HEK293 (cell line): ENCODE measurements around the gene KICS2.

Experiments
- CTCF ChIA-PET: fragments of 350-600 bp; formaldehyde crosslinking; extraction: SDS; loops from one replicate; lab custom pipeline; 2021; ENCODE audit warnings: antibody characterized with exemption; lab: Yijun Ruan, JAX
- POLR2A ChIA-PET: fragments of 300-600 bp; formaldehyde crosslinking; extraction: SDS; loops from one replicate; lab custom pipeline; 2020; ENCODE audit warnings: antibody characterized with exemption, inconsistent platforms; lab: Yijun Ruan, JAX
- H3K27ac ChIP-seq: fragments of 200-500 bp; sonication (Bioruptor generic); 2 replicates; pipeline ENCODE4 v1.5.1; 2014; ENCODE audit warnings: low read depth, low read length, control low read depth, inconsistent platforms; ENCODE audit errors: extremely low read depth
- H3K36me3 ChIP-seq, 2 experiments: fragments of 200-500 bp in 1 of 2; sonication (Bioruptor generic) in 1 of 2; 1 replicate in 1 of 2; 2 replicates in 1 of 2; pipeline ENCODE4 v1.5.1; 2014 to 2017; ENCODE audit warnings: inconsistent platforms in 2 of 2, low read length in 2 of 2; ENCODE audit not compliant: control insufficient read depth in 2 of 2, insufficient read depth in 1 of 2
- H3K4me1 ChIP-seq: fragments of 200-500 bp; sonication (Bioruptor generic); 2 replicates; pipeline ENCODE4 v1.5.1; 2014; ENCODE audit warnings: mild to moderate bottlenecking, low read length, inconsistent platforms; ENCODE audit not compliant: control insufficient read depth, insufficient read depth
- H3K4me3 ChIP-seq: 2 replicates; pipeline ENCODE4 v1.5.1; 2011; ENCODE audit warnings: low read depth, mild to moderate bottlenecking, control low read depth, low read length, moderate library complexity
- H3K9me3 ChIP-seq: fragments of 200-500 bp; sonication (Bioruptor generic); 2 replicates; pipeline ENCODE4 v1.5.1; 2014; ENCODE audit warnings: low read depth, low read length, inconsistent platforms; ENCODE audit not compliant: control insufficient read depth, insufficient read depth
- EGR2 ChIP-seq: fragments of 450-650 bp; formaldehyde crosslinking; IDR thresholded peaks from 2 replicates; pipeline ENCODE4 v1.5.1; 2016; ENCODE audit warnings: low read depth, missing biosample characterization, missing genetic modification characterization
- IKZF3 ChIP-seq: fragments of 450-650 bp; IDR thresholded peaks from 2 replicates; pipeline ENCODE4 v1.5.0; 2018; ENCODE audit warnings: missing biosample characterization, mild to moderate bottlenecking, missing genetic modification characterization, moderate library complexity
- KLF9 ChIP-seq: fragments of 450-650 bp; formaldehyde crosslinking; IDR thresholded peaks from 2 replicates; pipeline ENCODE4 v1.5.1; 2016; ENCODE audit warnings: missing biosample characterization, missing genetic modification characterization, low read depth
- PRDM1 ChIP-seq: fragments of 450-650 bp; formaldehyde crosslinking; IDR thresholded peaks from 2 replicates; pipeline ENCODE4; 2016; ENCODE audit warnings: missing biosample characterization, missing genetic modification characterization
- TCF7L2 ChIP-seq: IDR thresholded peaks from 2 replicates; pipeline ENCODE4 v1.6.1; 2011; ENCODE audit warnings: low read depth, mild to moderate bottlenecking, inconsistent platforms, low read length, moderate library complexity, borderline replicate concordance
- ZNF16 ChIP-seq: fragments of 450-650 bp; formaldehyde crosslinking; IDR thresholded peaks from 2 replicates; pipeline ENCODE4 v1.5.1; 2016; ENCODE audit warnings: low read depth, missing biosample characterization, missing genetic modification characterization
- ZNF211 ChIP-seq: fragments of 450-650 bp; formaldehyde crosslinking; IDR thresholded peaks from 2 replicates; pipeline ENCODE4 v1.5.1; 2016; ENCODE audit warnings: low read depth, missing biosample characterization, missing genetic modification characterization
- ZNF501 ChIP-seq: fragments of 450-650 bp; formaldehyde crosslinking; IDR thresholded peaks from 2 replicates; pipeline ENCODE4 v1.5.1; 2016; ENCODE audit warnings: missing biosample characterization, missing genetic modification characterization
- ZNF514 ChIP-seq: fragments of 450-650 bp; formaldehyde crosslinking; IDR thresholded peaks from 2 replicates; pipeline ENCODE4 v1.5.1; 2016; ENCODE audit warnings: missing biosample characterization, missing genetic modification characterization
- ZNF544 ChIP-seq: fragments of 450-650 bp; formaldehyde crosslinking; IDR thresholded peaks from 2 replicates; pipeline ENCODE4 v1.5.0; 2017; ENCODE audit warnings: missing biosample characterization, missing genetic modification characterization
- ZNF548 ChIP-seq: fragments of 450-650 bp; formaldehyde crosslinking; IDR thresholded peaks from 2 replicates; pipeline ENCODE4 v1.5.1; 2016; ENCODE audit warnings: missing biosample characterization, missing genetic modification characterization
- ZNF600 ChIP-seq: fragments of 450-650 bp; formaldehyde crosslinking; IDR thresholded peaks from 2 replicates; pipeline ENCODE4 v1.5.1; 2016; ENCODE audit warnings: missing biosample characterization, missing genetic modification characterization
- ZNF654 ChIP-seq: fragments of 450-650 bp; formaldehyde crosslinking; IDR thresholded peaks from 2 replicates; pipeline ENCODE4 v1.5.1; 2016; ENCODE audit warnings: low read depth, missing biosample characterization, missing genetic modification characterization
- ZNF660 ChIP-seq: fragments of 450-650 bp; IDR thresholded peaks from 2 replicates; pipeline ENCODE4 v1.5.1; 2018; ENCODE audit warnings: missing biosample characterization, mild to moderate bottlenecking, missing genetic modification characterization
- ZNF701 ChIP-seq: fragments of 450-650 bp; formaldehyde crosslinking; IDR thresholded peaks from 2 replicates; pipeline ENCODE4 v1.5.1; 2016; ENCODE audit warnings: missing biosample characterization, missing genetic modification characterization
- TF ChIP-seq, protein P1 (sequence below): fragments of 450-650 bp; formaldehyde crosslinking; IDR thresholded peaks from 2 replicates; pipeline ENCODE4 v1.5.1; 2016; ENCODE audit warnings: missing biosample characterization, missing genetic modification characterization, borderline replicate concordance
- TF ChIP-seq, protein P2 (sequence below): fragments of 450-650 bp; formaldehyde crosslinking; IDR thresholded peaks from 2 replicates; pipeline ENCODE4 v1.5.1; 2016; ENCODE audit warnings: missing biosample characterization, missing genetic modification characterization
- TF ChIP-seq, protein P3 (sequence below): fragments of 450-650 bp; formaldehyde crosslinking; IDR thresholded peaks from 2 replicates; pipeline ENCODE4 v1.5.1; 2016; ENCODE audit warnings: missing biosample characterization, missing genetic modification characterization
- TF ChIP-seq, protein P4 (sequence below): fragments of 450-650 bp; formaldehyde crosslinking; IDR thresholded peaks from 2 replicates; pipeline ENCODE4 v1.5.1; 2016; ENCODE audit warnings: missing biosample characterization, missing genetic modification characterization, borderline replicate concordance
- TF ChIP-seq, protein P5 (sequence below): fragments of 450-650 bp; formaldehyde crosslinking; conservative IDR thresholded peaks from 2 replicates; pipeline ENCODE4 v1.5.1; 2016; ENCODE audit warnings: low read depth, missing biosample characterization, missing genetic modification characterization

Gene KICS2

DNA sequence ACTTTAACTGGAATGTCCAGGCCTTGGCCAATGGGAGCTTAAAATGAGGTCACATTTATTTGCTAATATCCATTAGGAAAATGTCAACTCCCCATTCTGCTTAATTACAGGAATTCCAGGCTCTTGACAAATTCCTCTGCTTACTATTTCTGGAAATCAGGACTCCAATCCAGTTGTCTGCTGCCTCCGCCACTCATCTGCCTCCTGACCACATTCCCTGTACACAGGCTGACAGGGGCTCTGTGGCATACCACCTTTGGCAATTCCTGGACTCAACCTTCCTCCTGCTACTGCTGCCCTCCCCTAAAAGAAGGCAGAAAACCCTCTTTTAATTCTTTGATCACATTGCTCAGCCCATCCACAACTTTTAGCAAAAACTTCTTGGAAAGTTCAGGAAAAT lies 37.9 kb downstream of the KICS2 start:
- Histone ChIP-seq H3K27ac (no peak overlapping the region), H3K9me3 (no peaks in the 10 kb centered on the region), H3K4me3 (no peak overlapping the region), H3K4me1 (no peaks in the 10 kb centered on the region), H3K36me3 (no peaks in the 10 kb centered on the region)
- CTCF ChIA-PET = interaction anchor here (0.9 to 1.6 kb wide), 2 partner anchors 283 to 345 kb away, joined by 3 to 7 read pairs; no protein-coding TSS in a partner anchor
- no peak for TF ChIP-seq ZNF548 (tag by site-specific recombination)
- TF ChIP-seq, protein P1, sequence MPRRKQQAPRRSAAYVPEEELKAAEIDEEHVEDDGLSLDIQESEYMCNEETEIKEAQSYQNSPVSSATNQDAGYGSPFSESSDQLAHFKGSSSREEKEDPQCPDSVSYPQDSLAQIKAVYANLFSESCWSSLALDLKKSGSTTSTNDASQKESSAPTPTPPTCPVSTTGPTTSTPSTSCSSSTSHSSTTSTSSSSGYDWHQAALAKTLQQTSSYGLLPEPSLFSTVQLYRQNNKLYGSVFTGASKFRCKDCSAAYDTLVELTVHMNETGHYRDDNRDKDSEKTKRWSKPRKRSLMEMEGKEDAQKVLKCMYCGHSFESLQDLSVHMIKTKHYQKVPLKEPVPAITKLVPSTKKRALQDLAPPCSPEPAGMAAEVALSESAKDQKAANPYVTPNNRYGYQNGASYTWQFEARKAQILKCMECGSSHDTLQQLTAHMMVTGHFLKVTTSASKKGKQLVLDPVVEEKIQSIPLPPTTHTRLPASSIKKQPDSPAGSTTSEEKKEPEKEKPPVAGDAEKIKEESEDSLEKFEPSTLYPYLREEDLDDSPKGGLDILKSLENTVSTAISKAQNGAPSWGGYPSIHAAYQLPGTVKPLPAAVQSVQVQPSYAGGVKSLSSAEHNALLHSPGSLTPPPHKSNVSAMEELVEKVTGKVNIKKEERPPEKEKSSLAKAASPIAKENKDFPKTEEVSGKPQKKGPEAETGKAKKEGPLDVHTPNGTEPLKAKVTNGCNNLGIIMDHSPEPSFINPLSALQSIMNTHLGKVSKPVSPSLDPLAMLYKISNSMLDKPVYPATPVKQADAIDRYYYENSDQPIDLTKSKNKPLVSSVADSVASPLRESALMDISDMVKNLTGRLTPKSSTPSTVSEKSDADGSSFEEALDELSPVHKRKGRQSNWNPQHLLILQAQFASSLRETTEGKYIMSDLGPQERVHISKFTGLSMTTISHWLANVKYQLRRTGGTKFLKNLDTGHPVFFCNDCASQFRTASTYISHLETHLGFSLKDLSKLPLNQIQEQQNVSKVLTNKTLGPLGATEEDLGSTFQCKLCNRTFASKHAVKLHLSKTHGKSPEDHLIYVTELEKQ (tag by site-specific recombination) = no peak
- TF ChIP-seq, protein P2, sequence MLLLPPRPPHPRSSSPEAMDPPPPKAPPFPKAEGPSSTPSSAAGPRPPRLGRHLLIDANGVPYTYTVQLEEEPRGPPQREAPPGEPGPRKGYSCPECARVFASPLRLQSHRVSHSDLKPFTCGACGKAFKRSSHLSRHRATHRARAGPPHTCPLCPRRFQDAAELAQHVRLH = no peak
- TF ChIP-seq EGR2 (tag by site-specific recombination) = no peak
- no peak for TF ChIP-seq ZNF211 (tag by site-specific recombination)
- no peak for TF ChIP-seq ZNF600 (tag by site-specific recombination)
- POLR2A ChIA-PET = no interaction called here

DNA sequence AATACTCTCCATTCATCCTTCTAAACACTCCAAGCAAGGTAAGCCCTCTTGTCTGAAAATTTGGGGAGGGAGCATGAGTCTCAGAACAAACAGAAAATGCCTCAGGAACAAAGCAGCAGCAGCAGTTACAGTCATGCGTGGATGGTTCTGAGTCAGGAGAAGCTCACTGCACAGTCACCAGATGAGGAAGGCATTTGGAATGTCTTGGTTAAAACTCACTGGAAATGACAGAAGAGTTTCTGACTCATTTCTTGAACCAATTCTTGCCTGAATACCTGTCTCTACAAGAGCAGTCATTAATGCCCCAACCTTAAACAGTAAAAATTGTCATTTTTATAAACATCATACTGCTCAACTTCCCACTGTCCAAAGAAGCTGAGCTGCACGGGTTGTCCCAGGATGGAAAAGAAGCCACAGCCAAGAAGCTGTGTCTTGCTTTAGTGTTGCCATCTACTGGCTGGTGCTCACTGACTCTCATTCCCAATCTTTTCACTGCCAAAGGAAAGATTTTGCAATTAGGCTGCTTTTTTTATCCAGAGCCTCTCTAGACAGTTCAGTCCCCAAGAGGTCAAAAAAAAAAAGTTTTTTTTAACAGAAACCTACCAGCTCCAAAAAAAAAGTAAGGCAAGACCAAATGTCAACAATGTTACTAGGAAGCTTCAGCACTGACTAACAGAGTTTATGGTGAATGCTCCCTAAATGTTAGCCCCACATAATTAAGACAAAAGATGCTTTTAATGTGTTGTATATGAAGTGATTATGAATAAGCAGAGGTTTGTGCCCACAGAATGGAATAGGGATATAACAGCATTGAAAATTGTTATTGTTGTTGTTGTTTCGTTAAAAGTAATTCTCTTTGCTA lies 40.4 kb downstream of the KICS2 start:
- Histone ChIP-seq H3K27ac (no peak overlapping the region), H3K4me1 (no peaks in the 10 kb centered on the region), H3K4me3 (no peak overlapping the region), H3K36me3 (no peaks in the 10 kb centered on the region), H3K9me3 (no peaks in the 10 kb centered on the region)
- ChIA-PET POLR2A (no interaction called here), CTCF (interaction anchor here (0.6 to 1.8 kb wide), 19 partner anchors 18 to 355 kb away, joined by 3 to 11 read pairs (median 4); no protein-coding TSS in a partner anchor)
- TF ChIP-seq, protein P3, sequence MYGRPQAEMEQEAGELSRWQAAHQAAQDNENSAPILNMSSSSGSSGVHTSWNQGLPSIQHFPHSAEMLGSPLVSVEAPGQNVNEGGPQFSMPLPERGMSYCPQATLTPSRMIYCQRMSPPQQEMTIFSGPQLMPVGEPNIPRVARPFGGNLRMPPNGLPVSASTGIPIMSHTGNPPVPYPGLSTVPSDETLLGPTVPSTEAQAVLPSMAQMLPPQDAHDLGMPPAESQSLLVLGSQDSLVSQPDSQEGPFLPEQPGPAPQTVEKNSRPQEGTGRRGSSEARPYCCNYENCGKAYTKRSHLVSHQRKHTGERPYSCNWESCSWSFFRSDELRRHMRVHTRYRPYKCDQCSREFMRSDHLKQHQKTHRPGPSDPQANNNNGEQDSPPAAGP (tag by site-specific recombination) = no peak
- TF ChIP-seq KLF9 (tag by site-specific recombination) = no peak
- peak; percentile 47 for TF ChIP-seq IKZF3 (tag by site-specific recombination)
- TF ChIP-seq PRDM1 (tag by site-specific recombination) = no peak
- no peak for TF ChIP-seq TCF7L2
- TF ChIP-seq, protein P4, sequence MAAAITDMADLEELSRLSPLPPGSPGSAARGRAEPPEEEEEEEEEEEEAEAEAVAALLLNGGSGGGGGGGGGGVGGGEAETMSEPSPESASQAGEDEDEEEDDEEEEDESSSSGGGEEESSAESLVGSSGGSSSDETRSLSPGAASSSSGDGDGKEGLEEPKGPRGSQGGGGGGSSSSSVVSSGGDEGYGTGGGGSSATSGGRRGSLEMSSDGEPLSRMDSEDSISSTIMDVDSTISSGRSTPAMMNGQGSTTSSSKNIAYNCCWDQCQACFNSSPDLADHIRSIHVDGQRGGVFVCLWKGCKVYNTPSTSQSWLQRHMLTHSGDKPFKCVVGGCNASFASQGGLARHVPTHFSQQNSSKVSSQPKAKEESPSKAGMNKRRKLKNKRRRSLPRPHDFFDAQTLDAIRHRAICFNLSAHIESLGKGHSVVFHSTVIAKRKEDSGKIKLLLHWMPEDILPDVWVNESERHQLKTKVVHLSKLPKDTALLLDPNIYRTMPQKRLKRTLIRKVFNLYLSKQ (tag by site-specific recombination) = no peak
- TF ChIP-seq ZNF701 = no peak
- TF ChIP-seq ZNF514 (tag by site-specific recombination) = no peak
- no peak for TF ChIP-seq ZNF501 (tag by site-specific recombination)
- TF ChIP-seq, protein P5, sequence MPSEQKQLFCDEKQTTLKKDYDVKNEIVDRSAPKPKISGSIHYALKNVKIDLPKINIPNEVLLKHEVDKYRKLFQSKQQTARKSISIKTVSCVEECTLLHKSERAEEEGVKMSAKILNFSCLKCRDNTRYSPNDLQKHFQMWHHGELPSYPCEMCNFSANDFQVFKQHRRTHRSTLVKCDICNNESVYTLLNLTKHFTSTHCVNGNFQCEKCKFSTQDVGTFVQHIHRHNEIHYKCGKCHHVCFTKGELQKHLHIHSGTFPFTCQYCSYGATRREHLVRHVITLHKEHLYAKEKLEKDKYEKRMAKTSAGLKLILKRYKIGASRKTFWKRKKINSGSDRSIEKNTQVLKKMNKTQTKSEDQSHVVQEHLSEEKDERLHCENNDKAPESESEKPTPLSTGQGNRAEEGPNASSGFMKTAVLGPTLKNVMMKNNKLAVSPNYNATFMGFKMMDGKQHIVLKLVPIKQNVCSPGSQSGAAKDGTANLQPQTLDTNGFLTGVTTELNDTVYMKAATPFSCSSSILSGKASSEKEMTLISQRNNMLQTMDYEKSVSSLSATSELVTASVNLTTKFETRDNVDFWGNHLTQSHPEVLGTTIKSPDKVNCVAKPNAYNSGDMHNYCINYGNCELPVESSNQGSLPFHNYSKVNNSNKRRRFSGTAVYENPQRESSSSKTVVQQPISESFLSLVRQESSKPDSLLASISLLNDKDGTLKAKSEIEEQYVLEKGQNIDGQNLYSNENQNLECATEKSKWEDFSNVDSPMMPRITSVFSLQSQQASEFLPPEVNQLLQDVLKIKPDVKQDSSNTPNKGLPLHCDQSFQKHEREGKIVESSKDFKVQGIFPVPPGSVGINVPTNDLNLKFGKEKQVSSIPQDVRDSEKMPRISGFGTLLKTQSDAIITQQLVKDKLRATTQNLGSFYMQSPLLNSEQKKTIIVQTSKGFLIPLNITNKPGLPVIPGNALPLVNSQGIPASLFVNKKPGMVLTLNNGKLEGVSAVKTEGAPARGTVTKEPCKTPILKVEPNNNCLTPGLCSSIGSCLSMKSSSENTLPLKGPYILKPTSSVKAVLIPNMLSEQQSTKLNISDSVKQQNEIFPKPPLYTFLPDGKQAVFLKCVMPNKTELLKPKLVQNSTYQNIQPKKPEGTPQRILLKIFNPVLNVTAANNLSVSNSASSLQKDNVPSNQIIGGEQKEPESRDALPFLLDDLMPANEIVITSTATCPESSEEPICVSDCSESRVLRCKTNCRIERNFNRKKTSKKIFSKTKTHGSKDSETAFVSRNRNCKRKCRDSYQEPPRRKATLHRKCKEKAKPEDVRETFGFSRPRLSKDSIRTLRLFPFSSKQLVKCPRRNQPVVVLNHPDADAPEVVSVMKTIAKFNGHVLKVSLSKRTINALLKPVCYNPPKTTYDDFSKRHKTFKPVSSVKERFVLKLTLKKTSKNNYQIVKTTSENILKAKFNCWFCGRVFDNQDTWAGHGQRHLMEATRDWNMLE = no peak
- 0 out of 2 replicates have a peak, but pooled peaks have one; percentile 73 for TF ChIP-seq ZNF660
- peak; percentile 79 for TF ChIP-seq ZNF654 (tag by site-specific recombination)
- TF ChIP-seq ZNF544 (tag by site-specific recombination) = no peak
- TF ChIP-seq ZNF16 (tag by site-specific recombination) = no peak
